OCI-LY7 (cell line): ENCODE measurements around the gene HK2. TPM values are rescaled to one million over a fixed set of nuclear protein-coding genes. Genes with fewer than 3 reads are reported as not detected.

Experiments used
- BruUV-seq: library from RNA; stranded (reverse); fragments of 400-500 nt; replicated peaks from 2 replicates; lab custom pipeline; 2021; lab: Mats Ljungman, UMichigan
- CTCF ChIA-PET: fragments of 300-600 bp; sonication (Branson Sonifier 250); formaldehyde crosslinking; loops from one replicate; lab custom pipeline; 2022; ENCODE audit warnings: antibody characterized with exemption; ENCODE audit not compliant: unreplicated experiment; lab: Charles Lee
- POLR2A ChIA-PET: fragments of 300-600 bp; sonication (Branson Sonifier 250); formaldehyde crosslinking; loops from one replicate; lab custom pipeline; 2022; ENCODE audit warnings: antibody characterized with exemption; lab: Charles Lee
- DNase-seq: peaks from one replicate; pipeline ENCODE4 v3.0.0-alpha.2; 2015; ENCODE audit warnings: low spot score
- H2AFZ ChIP-seq: fragments of 200-600 bp; sonication (generic), shearing (Covaris generic); 2 replicates; pipeline ENCODE4 v1.6.1; 2014; ENCODE audit warnings: mild to moderate bottlenecking, antibody characterized with exemption, low read length, moderate library complexity
- H3K27ac ChIP-seq: fragments of 200-600 bp; sonication (generic); 2 replicates; pipeline ENCODE4 v1.5.1; 2014; ENCODE audit warnings: mixed run types, low read depth, mild to moderate bottlenecking, moderate library complexity, low read length, inconsistent platforms; ENCODE audit not compliant: poor library complexity, severe bottlenecking
- H3K36me3 ChIP-seq: fragments of 200-600 bp; sonication (generic); 2 replicates; pipeline ENCODE4 v1.6.1; 2014; ENCODE audit warnings: mild to moderate bottlenecking, antibody characterized with exemption, low read length, moderate library complexity, mixed read lengths; ENCODE audit not compliant: insufficient read depth
- H3K4me1 ChIP-seq: fragments of 200-600 bp; sonication (generic); 2 replicates; pipeline ENCODE4 v1.5.1; 2014; ENCODE audit warnings: mild to moderate bottlenecking, low read length; ENCODE audit not compliant: insufficient read depth, poor library complexity, severe bottlenecking
- H3K4me2 ChIP-seq: fragments of 200-600 bp; sonication (generic); 2 replicates; pipeline ENCODE4 v1.6.1; 2014; ENCODE audit warnings: mild to moderate bottlenecking, low read length
- H3K4me3 ChIP-seq: fragments of 200-600 bp; sonication (generic); 2 replicates; pipeline ENCODE4 v1.5.1; 2014; ENCODE audit warnings: mild to moderate bottlenecking, low read depth, low read length; ENCODE audit not compliant: poor library complexity, severe bottlenecking
- H3K79me2 ChIP-seq: fragments of 200-600 bp; sonication (generic); 2 replicates; pipeline ENCODE4 v1.6.1; 2016; ENCODE audit warnings: low read depth, mild to moderate bottlenecking, low read length, moderate library complexity, mixed read lengths; ENCODE audit not compliant: insufficient read depth
- H3K9me2 ChIP-seq: fragments of 200-600 bp; sonication (generic); 2 replicates; pipeline ENCODE4 v1.6.1; 2016; ENCODE audit warnings: mild to moderate bottlenecking, low read length, mixed read lengths; ENCODE audit not compliant: insufficient read depth
- H3K9me3 ChIP-seq: fragments of 200-600 bp; sonication (generic); 2 replicates; pipeline ENCODE4 v1.6.1; 2014; ENCODE audit warnings: mild to moderate bottlenecking, mixed run types, low read length, mixed read lengths
- H4K20me1 ChIP-seq: fragments of 200-600 bp; sonication (generic); 2 replicates; pipeline ENCODE4 v1.6.1; 2014; ENCODE audit warnings: mild to moderate bottlenecking, antibody characterized with exemption, low read length, moderate library complexity, mixed read lengths; ENCODE audit not compliant: insufficient read depth
- EZH2phosphoT487 ChIP-seq: fragments of 200-600 bp; sonication (generic); IDR thresholded peaks from 2 replicates; pipeline ENCODE4 v1.6.1; 2018; ENCODE audit warnings: low read depth, borderline replicate concordance, mild to moderate bottlenecking, mixed run types, antibody characterized with exemption, low read length, moderate library complexity, mixed read lengths
- intact Hi-C: fragments of 100-400 bp; cut with micrococcal nuclease; formaldehyde crosslinking; loops from one replicate; pipeline ENCODE4 v1.10.0; 2022; ENCODE audit not compliant: unreplicated experiment
- total RNA-seq, 2 experiments: library from RNA; depleted of rRNA in 1 of 2; stranded (reverse); fragments of >200 nt in 1 of 2; shearing (Covaris generic) in 1 of 2; gene quantifications; 2 replicates each; pipeline ENCODE4 v1.2.3, GENCODE V29; 2014 to 2022
- TF ChIP-seq, protein P1 (sequence below): fragments of 200-600 bp; sonication (generic); conservative IDR thresholded peaks from 2 replicates; pipeline ENCODE4 v1.5.1; 2014; ENCODE audit warnings: mild to moderate bottlenecking, antibody characterized with exemption, low read length, moderate library complexity, mixed read lengths

HK2 gene
- total RNA-seq, 2 experiments from 2014 or later, result 8.6 to 50.5 TPM

DNA sequence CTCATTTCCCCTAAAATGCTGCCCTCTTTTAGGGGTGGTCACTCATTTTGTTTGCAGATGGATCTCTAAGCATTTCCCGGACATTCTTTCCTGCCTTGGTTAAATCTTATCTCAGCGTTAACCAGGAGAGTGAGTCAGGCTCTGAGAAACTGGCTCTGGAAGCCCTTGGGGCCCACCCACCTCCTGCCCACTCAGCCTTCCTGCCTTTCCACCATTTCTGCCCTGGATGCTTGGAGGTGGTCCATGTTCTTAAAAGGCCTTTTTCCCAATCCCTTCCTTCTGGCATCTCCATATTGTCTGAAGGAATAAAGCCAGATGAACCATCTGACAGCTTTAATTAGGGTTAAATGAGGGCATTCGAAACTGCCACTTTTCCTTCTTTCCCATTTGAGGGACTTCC lies 9.5 kb downstream of the HK2 start:
- no peaks in the 10 kb centered on the region for H3K9me2 ChIP-seq
- ChIA-PET POLR2A (no interaction called here), CTCF (no interaction called here)
- no peak overlapping the region for H3K4me3 ChIP-seq
- H3K36me3 ChIP-seq, result peaks cover 29% of the 10 kb centered on the region
- TF ChIP-seq EZH2phosphoT487, result no peak
- TF ChIP-seq, protein P1, sequence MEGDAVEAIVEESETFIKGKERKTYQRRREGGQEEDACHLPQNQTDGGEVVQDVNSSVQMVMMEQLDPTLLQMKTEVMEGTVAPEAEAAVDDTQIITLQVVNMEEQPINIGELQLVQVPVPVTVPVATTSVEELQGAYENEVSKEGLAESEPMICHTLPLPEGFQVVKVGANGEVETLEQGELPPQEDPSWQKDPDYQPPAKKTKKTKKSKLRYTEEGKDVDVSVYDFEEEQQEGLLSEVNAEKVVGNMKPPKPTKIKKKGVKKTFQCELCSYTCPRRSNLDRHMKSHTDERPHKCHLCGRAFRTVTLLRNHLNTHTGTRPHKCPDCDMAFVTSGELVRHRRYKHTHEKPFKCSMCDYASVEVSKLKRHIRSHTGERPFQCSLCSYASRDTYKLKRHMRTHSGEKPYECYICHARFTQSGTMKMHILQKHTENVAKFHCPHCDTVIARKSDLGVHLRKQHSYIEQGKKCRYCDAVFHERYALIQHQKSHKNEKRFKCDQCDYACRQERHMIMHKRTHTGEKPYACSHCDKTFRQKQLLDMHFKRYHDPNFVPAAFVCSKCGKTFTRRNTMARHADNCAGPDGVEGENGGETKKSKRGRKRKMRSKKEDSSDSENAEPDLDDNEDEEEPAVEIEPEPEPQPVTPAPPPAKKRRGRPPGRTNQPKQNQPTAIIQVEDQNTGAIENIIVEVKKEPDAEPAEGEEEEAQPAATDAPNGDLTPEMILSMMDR, result no peak
- no peak overlapping the region for H3K27ac ChIP-seq
- peak overlapping the region; percentile 29; the same call in 1 of the 2 replicates for H3K4me2 ChIP-seq
- H3K9me3 ChIP-seq, result no peaks in the 10 kb centered on the region
- BruUV-seq, result no TSS peak
- peaks cover 39% of the 10 kb centered on the region for H4K20me1 ChIP-seq
- H3K4me1 ChIP-seq, result peaks cover 25% of the 10 kb centered on the region
- intact Hi-C loops, result no loop called here
- no peak overlapping the region for H2AFZ ChIP-seq
- no peak for DNase-seq
- peaks cover 87% of the 10 kb centered on the region for H3K79me2 ChIP-seq

DNA sequence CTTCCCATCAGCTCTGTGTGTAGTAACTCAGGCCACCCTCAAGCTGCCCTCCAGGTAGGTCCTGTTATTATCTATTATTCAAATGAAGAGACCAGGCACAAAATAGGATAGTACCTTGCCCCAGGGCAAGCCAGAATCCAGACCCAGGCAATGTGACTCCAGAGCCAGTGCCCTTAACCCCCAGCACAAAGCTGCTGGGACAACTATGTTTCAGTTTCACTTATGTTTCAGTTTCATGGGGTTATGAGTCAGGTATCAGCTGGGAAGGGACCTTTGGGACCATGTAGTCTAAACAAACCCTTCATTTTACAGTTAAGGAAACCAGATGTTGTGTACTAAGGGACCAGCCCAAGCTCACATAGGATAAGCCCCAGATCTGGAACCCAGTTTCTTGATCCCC lies 10.0 kb downstream of the HK2 start:
- intact Hi-C loops, result no loop called here
- ChIA-PET POLR2A (interaction anchor here (0.6 kb wide), 1 partner anchor 116 kb away, joined by 3 read pairs; no protein-coding TSS in a partner anchor), CTCF (no interaction called here)
- peaks cover 30% of the 10 kb centered on the region for H3K4me1 ChIP-seq
- no peaks in the 10 kb centered on the region for H3K9me2 ChIP-seq
- H3K4me2 ChIP-seq, result peak overlapping the region; percentile 29; the same call in 1 of the 2 replicates
- H3K9me3 ChIP-seq, result no peaks in the 10 kb centered on the region
- peaks cover 44% of the 10 kb centered on the region for H4K20me1 ChIP-seq
- DNase-seq, result peak; percentile 39
- no peak overlapping the region for H3K27ac ChIP-seq
- peaks cover 87% of the 10 kb centered on the region for H3K79me2 ChIP-seq
- H2AFZ ChIP-seq, result no peak overlapping the region
- H3K36me3 ChIP-seq, result peaks cover 24% of the 10 kb centered on the region
- no TSS peak for BruUV-seq
- H3K4me3 ChIP-seq, result no peak overlapping the region
- no peak for TF ChIP-seq EZH2phosphoT487
- TF ChIP-seq, protein P1, result no peak

DNA sequence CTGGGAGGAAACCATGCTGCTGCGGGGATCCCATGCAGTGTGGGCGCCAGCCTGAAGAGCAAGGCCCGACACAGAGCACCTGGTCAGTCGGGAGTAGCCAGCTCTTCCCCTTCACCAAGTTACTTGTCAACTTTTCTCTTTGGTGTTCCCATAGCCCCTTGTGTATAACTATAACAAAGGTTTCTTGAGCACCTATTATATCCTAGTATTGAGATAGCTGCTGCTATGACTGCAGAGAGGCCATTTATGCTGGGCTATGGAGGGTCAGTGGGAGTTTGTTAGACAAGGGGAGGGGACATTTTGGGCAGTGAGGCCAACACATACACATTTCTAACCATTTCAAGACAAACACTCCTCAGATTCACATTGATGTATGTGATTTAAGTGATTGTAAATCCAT lies 10.8 kb downstream of the HK2 start:
- Histone ChIP-seq H4K20me1 (peaks cover 53% of the 10 kb centered on the region), H3K4me2 (no peak overlapping the region), H3K79me2 (peaks cover 88% of the 10 kb centered on the region), H3K4me1 (peaks cover 38% of the 10 kb centered on the region), H3K9me3 (no peaks in the 10 kb centered on the region), H3K4me3 (no peak overlapping the region), H3K36me3 (peaks cover 18% of the 10 kb centered on the region), H3K27ac (no peak overlapping the region), H3K9me2 (no peaks in the 10 kb centered on the region), H2AFZ (no peak overlapping the region)
- DNase-seq, result no peak
- POLR2A ChIA-PET, result interaction anchor here (0.8 kb wide), 1 partner anchor 9 kb away, joined by 4 read pairs; no protein-coding TSS in a partner anchor
- CTCF ChIA-PET, result no interaction called here
- intact Hi-C loops, result no loop called here
- TF ChIP-seq EZH2phosphoT487, result no peak
- TF ChIP-seq, protein P1, result no peak
- no TSS peak for BruUV-seq
